Brain microvascular endothelial cell (primary cell): ENCODE measurements around the gene BDNF.

Experiments used
- DNase-seq: peaks from one replicate; pipeline ENCODE4 v3.0.0-alpha.2; 2020
- H3K27ac ChIP-seq: fragments of 250-450 bp; sonication (Bioruptor Pico); 2 replicates; pipeline ENCODE4 v1.5.1; 2020; ENCODE audit warnings: mild to moderate bottlenecking, moderate library complexity
- H3K27me3 ChIP-seq: fragments of 250-450 bp; sonication (Bioruptor Pico); replicated peaks from 2 replicates; pipeline ENCODE4 v1.5.1; 2020; ENCODE audit warnings: mild to moderate bottlenecking
- H3K36me3 ChIP-seq: fragments of 250-450 bp; sonication (Bioruptor Pico); replicated peaks from 2 replicates; pipeline ENCODE4 v1.5.1; 2020; ENCODE audit warnings: mild to moderate bottlenecking
- H3K4me3 ChIP-seq: 2 replicates; pipeline ENCODE4 v1.5.1; 2011; ENCODE audit warnings: low read depth, mild to moderate bottlenecking, control low read depth, low read length, moderate library complexity
- in situ Hi-C: cut with HindIII; loops from 2 replicates; pipeline ENCODE4 v1.10.0; 2017; ENCODE audit warnings: low sequenced_read_pairs, low pct_ligation_motif_present
- TF ChIP-seq, protein P1 (sequence below): IDR thresholded peaks from 2 replicates; pipeline ENCODE4 v1.5.1; 2011; ENCODE audit warnings: low read depth, mild to moderate bottlenecking, moderate library complexity, low read length, control low read depth, inconsistent platforms; ENCODE audit errors: missing control alignments

The BDNF gene

GRCh38 chr11:27650988-27651387, 49.3 kb downstream of the BDNF start:
- DNase-seq, result no peak
- no peak overlapping the region for H3K4me3 ChIP-seq
- H3K27me3 ChIP-seq, result no peaks in the 10 kb centered on the region
- in situ Hi-C loops, result no loop called here
- H3K27ac ChIP-seq, result no peak overlapping the region
- TF ChIP-seq, protein P1, sequence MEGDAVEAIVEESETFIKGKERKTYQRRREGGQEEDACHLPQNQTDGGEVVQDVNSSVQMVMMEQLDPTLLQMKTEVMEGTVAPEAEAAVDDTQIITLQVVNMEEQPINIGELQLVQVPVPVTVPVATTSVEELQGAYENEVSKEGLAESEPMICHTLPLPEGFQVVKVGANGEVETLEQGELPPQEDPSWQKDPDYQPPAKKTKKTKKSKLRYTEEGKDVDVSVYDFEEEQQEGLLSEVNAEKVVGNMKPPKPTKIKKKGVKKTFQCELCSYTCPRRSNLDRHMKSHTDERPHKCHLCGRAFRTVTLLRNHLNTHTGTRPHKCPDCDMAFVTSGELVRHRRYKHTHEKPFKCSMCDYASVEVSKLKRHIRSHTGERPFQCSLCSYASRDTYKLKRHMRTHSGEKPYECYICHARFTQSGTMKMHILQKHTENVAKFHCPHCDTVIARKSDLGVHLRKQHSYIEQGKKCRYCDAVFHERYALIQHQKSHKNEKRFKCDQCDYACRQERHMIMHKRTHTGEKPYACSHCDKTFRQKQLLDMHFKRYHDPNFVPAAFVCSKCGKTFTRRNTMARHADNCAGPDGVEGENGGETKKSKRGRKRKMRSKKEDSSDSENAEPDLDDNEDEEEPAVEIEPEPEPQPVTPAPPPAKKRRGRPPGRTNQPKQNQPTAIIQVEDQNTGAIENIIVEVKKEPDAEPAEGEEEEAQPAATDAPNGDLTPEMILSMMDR, result no peak
- H3K36me3 ChIP-seq, result peaks cover 10% of the 10 kb centered on the region

DNA sequence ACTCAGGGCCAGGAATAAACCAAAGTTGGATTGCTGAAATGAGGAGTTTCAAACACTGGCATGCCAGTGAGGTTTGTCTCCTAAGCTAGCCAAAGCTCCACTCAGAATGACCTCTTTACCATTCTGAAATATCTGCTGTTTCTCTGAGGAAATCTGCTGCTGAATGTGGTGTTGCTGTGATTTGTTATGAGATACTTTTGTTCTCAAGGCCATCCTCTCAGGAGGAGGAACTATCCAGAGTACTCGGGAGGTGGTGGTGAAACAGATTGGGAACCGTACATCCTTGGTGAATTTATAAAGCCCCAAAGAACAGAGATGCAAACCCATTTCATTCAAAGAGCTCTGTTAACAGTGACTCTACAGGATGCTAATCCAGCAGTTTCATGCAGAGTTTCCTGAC, 50.5 kb downstream of the BDNF start:
- in situ Hi-C loops, result no loop called here
- peaks cover 4% of the 10 kb centered on the region for H3K36me3 ChIP-seq
- TF ChIP-seq, protein P1, result no peak
- no peak for DNase-seq
- H3K4me3 ChIP-seq, result no peak overlapping the region
- no peaks in the 10 kb centered on the region for H3K27me3 ChIP-seq
- no peak overlapping the region for H3K27ac ChIP-seq

DNA sequence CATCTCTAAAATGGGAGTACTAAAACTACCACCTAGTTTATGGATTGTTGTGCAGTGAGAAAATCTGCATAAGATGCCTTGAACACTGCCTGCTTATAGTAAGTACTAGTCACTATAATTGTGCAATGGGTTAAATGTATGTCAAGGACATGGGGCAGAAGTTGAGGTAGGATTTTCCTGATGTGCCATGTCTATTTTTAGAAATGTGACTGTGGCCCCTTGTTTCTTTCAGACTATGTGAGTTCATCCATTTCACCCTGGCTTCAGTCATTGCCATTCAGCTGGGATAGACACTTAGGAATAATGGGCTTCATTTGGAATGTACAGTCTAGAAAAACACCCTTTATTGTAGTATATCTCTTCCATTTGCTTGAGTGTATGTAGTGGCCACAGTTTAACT, 51.4 kb downstream of the BDNF start:
- TF ChIP-seq, protein P1, result no peak
- no peaks in the 10 kb centered on the region for H3K27me3 ChIP-seq
- no peak overlapping the region for H3K4me3 ChIP-seq
- H3K27ac ChIP-seq, result no peak overlapping the region
- no peak for DNase-seq
- in situ Hi-C loops, result no loop called here
- H3K36me3 ChIP-seq, result no peaks in the 10 kb centered on the region

GRCh38 chr11:27646051-27646818, 54.0 kb downstream of the BDNF start:
- TF ChIP-seq, protein P1, result no peak
- Histone ChIP-seq H3K36me3 (no peaks in the 10 kb centered on the region), H3K27ac (no peak overlapping the region), H3K4me3 (no peak overlapping the region), H3K27me3 (no peaks in the 10 kb centered on the region)
- in situ Hi-C loops, result no loop called here
- no peak for DNase-seq

DNA sequence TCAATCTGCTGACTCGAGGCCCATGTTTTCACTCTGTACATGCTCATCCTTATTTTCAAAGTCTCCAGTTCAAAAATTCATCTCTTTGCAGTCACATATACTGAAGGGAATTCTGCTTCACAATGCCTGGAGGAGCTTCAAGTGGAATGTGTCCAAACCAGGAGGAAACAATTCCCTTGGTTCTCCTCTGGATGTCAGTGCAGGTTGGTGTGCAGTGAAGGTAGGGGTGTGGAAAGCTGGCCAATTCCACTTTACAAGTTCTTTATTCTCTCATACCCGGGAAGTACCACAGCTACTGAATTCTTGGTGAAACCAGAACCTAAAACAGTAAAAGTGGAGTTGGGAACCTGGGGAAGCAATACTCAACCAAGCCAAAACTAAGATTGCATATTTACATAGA, 57.3 kb downstream of the BDNF start:
- in situ Hi-C loops, result no loop called here
- Histone ChIP-seq H3K27ac (no peak overlapping the region), H3K36me3 (no peaks in the 10 kb centered on the region), H3K4me3 (no peak overlapping the region), H3K27me3 (no peaks in the 10 kb centered on the region)
- TF ChIP-seq, protein P1, result no peak
- no peak for DNase-seq

DNA sequence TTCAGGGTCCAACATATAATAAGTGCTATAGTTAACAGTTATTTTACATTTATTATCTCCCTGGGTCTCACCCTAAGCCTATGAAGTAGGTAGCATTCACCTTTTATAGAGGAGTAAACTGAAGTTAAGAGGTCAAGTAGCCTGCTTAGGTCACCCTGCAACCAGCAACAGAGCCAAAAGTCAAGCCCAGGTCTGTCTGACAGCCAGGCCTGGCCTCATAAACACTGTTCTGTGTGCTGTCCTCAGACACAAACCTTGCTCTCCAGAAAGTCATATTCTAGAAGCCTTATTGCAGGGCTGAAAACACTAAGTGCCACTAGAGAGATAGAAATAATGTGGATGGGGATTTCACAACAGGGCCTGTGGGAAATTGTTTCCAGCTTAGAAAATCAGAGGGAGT, 59.3 kb downstream of the BDNF start:
- no peaks in the 10 kb centered on the region for H3K27me3 ChIP-seq
- H3K4me3 ChIP-seq, result no peak overlapping the region
- TF ChIP-seq, protein P1, result no peak
- DNase-seq, result no peak
- no peak overlapping the region for H3K27ac ChIP-seq
- no peaks in the 10 kb centered on the region for H3K36me3 ChIP-seq
- in situ Hi-C loops, result no loop called here
